K562 treated with DMSO at 1 percent for 48 hours (cell line): Measurements from ENCODE around the gene TAF1C. TPM values are rescaled to one million over a fixed set of nuclear protein-coding genes. Genes with fewer than 3 reads are reported as not detected.

Experiments
- total RNA-seq: library from RNA; unstranded; fragments of 300-600 nt; gene quantifications from 2 replicates; pipeline ENCODE4 v1.2.3, GENCODE V29; 2022; ENCODE audit warnings: low replicate concordance; ENCODE audit errors: extremely low read depth

TAF1C gene, protein sequence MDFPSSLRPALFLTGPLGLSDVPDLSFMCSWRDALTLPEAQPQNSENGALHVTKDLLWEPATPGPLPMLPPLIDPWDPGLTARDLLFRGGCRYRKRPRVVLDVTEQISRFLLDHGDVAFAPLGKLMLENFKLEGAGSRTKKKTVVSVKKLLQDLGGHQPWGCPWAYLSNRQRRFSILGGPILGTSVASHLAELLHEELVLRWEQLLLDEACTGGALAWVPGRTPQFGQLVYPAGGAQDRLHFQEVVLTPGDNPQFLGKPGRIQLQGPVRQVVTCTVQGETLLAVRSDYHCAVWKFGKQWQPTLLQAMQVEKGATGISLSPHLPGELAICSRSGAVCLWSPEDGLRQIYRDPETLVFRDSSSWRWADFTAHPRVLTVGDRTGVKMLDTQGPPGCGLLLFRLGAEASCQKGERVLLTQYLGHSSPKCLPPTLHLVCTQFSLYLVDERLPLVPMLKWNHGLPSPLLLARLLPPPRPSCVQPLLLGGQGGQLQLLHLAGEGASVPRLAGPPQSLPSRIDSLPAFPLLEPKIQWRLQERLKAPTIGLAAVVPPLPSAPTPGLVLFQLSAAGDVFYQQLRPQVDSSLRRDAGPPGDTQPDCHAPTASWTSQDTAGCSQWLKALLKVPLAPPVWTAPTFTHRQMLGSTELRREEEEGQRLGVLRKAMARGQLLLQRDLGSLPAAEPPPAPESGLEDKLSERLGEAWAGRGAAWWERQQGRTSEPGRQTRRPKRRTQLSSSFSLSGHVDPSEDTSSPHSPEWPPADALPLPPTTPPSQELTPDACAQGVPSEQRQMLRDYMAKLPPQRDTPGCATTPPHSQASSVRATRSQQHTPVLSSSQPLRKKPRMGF
- not detected in 2 replicates for total RNA-seq

DNA sequence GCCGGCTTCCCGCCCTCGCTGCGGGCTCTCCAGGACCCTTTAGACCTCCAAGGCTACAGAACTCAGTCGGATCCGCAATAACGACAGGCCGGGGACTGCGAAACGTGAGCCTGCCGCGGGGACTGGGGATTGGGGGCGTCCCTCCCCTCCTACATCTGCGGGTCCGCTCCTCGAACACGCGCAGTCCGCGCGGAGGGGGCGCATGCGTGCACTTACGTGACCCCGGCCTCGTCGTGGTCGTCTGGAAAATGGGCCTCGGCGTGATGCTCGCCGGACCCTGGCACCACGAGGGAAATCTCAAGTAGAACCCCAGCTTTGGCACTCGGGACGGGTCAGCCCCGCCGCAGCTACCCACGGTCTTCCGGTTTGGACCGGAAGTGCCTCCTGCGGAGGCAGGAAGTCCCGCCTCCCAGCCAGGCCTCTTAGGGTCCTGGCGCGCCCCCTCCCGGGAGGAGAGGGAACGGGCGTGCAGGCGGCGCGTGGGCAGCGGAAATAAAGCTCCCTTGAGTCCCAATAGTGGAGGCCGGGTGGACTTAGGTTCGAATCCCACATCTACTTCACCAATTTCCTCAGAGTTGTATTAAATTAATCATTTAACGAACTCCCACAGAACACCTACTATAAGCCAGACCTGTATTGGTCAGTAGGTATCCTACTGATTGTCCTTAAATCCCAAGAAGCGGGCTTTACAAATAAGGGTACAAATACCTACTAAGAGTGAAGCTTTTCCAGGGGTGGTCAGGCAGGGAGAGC lies at the start of gene TAF1C:
TSS of gene TAF1C (minus strand) at position 373 of the 753 bp plus-strand sequence. CDS start 2,069 bp downstream, outside the sequence.

DNA sequence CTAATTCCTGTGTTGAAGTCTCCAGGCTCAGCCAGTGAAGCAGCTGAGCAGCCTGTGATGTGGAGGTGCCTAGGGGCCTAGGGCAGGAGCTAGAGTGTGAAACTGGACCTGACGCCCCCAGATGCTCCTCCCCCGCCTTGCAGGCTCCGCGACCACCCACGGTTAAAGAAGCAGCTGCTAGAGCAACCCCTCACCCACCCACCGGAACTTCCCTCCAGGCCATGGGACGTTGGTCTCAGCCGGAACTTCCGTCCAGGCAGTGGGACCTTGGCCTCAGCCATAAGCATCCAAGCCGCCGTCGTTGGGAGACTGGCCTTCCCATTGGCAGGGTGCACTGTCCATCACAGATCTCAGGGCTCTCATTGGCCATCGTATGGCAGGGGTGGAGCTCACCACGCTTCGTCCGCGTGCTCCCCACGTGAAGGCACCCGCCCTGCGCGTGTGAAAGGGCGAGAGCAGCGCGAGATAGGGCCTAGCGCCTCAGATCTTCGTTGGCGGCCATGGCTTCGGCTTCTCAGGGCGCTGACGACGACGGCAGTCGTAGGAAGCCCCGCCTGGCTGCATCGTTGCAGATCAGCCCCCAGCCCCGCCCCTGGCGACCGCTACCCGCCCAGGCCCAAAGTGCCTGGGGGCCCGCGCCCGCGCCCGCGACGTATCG lies 4.0 kb upstream of the TAF1C start, which contains the start of gene ADAD2:
TSS of gene ADAD2 (plus strand) at position 427 of the 658 bp plus-strand sequence. CDS start at position 501, 74 bp downstream.

DNA sequence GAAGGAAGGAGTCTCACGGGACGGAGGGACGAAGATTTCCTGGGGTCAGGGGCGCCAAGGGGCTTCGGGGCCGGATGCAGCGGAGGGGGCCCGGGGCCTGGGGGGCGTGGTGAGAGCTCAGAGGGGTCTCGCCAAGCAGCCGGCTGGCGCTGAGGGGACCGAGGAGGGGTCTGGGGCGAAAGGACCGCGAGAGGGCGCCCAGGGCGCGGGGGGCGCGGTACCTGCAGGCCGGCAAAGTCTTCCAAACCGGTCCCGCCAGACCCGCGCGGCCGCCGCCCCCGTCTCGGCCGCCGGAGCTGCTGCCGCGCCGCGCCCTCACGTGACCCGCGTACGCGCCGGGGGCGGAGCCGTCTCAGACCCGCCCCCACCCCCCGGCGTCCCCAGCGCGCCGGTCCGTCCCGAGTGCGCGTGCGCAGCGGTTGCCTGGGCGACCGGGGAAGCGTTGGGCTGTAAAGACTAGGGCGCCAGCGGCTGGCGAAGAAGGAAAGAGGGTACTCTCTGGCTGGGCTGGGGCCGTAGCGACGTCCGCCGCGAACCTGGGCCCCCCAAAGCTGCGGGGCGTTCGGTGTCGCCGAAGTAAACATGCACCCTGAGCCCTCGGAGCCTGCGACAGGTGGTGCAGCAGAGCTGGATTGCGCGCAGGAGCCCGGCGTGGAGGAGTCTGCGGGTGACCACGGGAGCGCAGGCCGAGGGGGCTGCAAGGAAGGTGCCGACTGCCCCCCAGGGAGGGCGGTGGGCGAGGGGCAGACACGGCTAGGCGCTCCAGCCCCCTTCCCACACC lies 41.8 kb downstream of the TAF1C start, which contains the start of the genes DNAAF1 and HSDL1:
TSS of gene DNAAF1 (plus strand) at position 450 of the 781 bp plus-strand sequence. CDS start at position 583, 133 bp downstream.
TSS of gene HSDL1 (minus strand) at position 319 of the 781 bp plus-strand sequence. CDS start 13,856 bp downstream, outside the sequence.

Other genes starting within 250 kb of the TAF1C start
- gene OSGIN1, start 233.8 kb downstream of the TAF1C start, total RNA-seq: not detected in 2 replicates
- not detected in 2 replicates for gene NECAB2, start 218.8 kb downstream of the TAF1C start, total RNA-seq
- not detected in 2 replicates for gene SLC38A8, start 144.3 kb downstream of the TAF1C start, total RNA-seq
- not detected in 2 replicates for gene MBTPS1, start 70.1 kb downstream of the TAF1C start, total RNA-seq
- not detected in 2 replicates for gene HSDL1, start 41.9 kb downstream of the TAF1C start, total RNA-seq
- gene DNAAF1, start 41.7 kb downstream of the TAF1C start, total RNA-seq: not detected in 2 replicates
- not detected in 2 replicates for gene ADAD2, start 4.1 kb upstream of the TAF1C start, total RNA-seq
- gene KCNG4, start 53.0 kb upstream of the TAF1C start, total RNA-seq: not detected in 2 replicates
- not detected in 2 replicates for gene WFDC1, start 107.8 kb upstream of the TAF1C start, total RNA-seq
- not detected in 2 replicates for gene ATP2C2, start 181.5 kb upstream of the TAF1C start, total RNA-seq